ENCODE results near the gene DGKZ.

DNA sequence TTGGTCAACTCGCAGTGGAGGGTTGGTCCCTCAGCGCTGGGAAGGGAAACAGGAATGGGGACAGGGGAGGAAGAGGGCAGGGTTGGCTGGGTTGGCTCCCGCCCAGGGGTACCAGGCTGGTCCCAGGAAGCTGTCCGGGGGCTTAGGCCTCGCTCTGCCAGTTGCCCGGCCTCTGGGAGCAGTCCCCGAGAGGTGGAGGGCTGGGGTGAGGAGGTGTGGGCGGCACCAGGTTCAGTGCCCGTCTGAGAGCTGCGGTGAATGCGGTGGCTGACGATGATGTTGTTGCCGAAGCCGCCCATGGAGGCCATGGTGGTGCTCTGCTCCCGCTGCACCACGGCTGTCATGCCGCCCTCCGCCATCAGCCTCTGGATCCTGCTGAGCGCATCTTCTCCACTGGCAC, 50.3 kb downstream of the DGKZ start:
- TF ChIP-seq, protein P1, sequence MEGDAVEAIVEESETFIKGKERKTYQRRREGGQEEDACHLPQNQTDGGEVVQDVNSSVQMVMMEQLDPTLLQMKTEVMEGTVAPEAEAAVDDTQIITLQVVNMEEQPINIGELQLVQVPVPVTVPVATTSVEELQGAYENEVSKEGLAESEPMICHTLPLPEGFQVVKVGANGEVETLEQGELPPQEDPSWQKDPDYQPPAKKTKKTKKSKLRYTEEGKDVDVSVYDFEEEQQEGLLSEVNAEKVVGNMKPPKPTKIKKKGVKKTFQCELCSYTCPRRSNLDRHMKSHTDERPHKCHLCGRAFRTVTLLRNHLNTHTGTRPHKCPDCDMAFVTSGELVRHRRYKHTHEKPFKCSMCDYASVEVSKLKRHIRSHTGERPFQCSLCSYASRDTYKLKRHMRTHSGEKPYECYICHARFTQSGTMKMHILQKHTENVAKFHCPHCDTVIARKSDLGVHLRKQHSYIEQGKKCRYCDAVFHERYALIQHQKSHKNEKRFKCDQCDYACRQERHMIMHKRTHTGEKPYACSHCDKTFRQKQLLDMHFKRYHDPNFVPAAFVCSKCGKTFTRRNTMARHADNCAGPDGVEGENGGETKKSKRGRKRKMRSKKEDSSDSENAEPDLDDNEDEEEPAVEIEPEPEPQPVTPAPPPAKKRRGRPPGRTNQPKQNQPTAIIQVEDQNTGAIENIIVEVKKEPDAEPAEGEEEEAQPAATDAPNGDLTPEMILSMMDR (IDR thresholded peaks at IDR 0.05) = no peak
- TF ChIP-seq POLR2A (IDR thresholded peaks at IDR 0.05) = no peak
